Measurements from ENCODE around the gene NR2F2.

DNA sequence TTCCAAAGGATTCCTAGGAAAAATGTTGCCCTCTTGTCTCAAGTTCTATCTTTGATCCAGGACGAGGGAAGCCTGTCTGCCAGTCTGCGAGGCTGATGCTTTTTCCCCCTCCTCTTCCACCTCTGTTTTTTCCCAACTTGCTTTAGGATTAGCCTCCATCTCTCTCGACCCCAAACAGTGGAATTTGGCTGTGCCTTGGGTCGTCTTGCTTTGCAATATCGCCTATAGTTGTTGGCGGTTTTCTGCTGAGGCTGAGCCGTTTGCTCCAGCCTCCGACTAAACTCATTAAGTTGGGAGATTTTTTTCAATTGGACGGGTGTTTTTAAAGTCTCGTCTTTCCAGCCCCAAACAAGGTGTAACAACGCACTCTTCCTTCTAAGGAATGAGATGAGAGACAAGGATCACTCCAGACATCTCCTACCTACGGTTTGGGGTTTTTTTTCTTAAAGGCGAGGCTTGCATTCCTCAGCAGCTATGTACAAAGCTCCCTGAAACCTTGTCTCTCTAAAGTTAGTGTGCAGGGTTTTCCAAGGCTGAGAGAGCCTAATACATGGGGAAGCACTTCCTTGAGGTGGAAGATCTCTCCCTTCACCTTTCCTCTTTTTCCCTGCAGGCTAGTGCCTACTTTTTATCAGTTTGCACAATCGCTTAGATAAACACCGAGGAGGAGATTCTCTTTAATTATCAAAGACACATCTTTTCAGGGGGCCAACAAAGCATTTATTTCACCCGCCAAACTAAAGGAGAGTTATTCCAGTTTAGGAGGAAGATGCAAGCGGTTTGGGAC, 4.8 kb upstream of the NR2F2 start:
- TF ChIP-seq, protein P1, sequence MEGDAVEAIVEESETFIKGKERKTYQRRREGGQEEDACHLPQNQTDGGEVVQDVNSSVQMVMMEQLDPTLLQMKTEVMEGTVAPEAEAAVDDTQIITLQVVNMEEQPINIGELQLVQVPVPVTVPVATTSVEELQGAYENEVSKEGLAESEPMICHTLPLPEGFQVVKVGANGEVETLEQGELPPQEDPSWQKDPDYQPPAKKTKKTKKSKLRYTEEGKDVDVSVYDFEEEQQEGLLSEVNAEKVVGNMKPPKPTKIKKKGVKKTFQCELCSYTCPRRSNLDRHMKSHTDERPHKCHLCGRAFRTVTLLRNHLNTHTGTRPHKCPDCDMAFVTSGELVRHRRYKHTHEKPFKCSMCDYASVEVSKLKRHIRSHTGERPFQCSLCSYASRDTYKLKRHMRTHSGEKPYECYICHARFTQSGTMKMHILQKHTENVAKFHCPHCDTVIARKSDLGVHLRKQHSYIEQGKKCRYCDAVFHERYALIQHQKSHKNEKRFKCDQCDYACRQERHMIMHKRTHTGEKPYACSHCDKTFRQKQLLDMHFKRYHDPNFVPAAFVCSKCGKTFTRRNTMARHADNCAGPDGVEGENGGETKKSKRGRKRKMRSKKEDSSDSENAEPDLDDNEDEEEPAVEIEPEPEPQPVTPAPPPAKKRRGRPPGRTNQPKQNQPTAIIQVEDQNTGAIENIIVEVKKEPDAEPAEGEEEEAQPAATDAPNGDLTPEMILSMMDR (IDR thresholded peaks at IDR 0.05): no peak
- no peak for TF ChIP-seq EZH2 (IDR thresholded peaks at IDR 0.05)
